ENCODE measurements around the gene C5. TPM values are rescaled to one million over a fixed set of nuclear protein-coding genes. Genes with fewer than 3 reads are reported as not detected.
"Not testable (repeated sequence)": the region's sequence is repeated elsewhere in the genome, so short reads cannot be mapped to it uniquely, and the experiment has no call there.

Gene C5
- total RNA-seq, 1 experiment from 2014 or later = 1.1 TPM

GRCh38 chr9:120982836-120983235 is 67.2 kb downstream of the C5 start:
- DNase-seq (ENCODE audit: low read depth) = no peak

- DNase-seq (ENCODE audit: low read depth) = peak; percentile 12
Measured at GRCh38 chr9:120980951-120981350, 69.1 kb downstream of the C5 start.

GRCh38 chr9:120979797-120980196 is 70.3 kb downstream of the C5 start:
- DNase-seq (ENCODE audit: low read depth) = no peak

GRCh38 chr9:120978987-120979386 is 71.1 kb downstream of the C5 start:
- no peak for DNase-seq (ENCODE audit: low read depth)

GRCh38 chr9:120977321-120977720 is 72.8 kb downstream of the C5 start:
- DNase-seq (ENCODE audit: low read depth) = no peak

GRCh38 chr9:120974921-120975320 is 75.2 kb downstream of the C5 start:
- DNase-seq (ENCODE audit: low read depth) = no peak

GRCh38 chr9:120974181-120974580 is 75.9 kb downstream of the C5 start:
- DNase-seq (ENCODE audit: low read depth) = no peak

- DNase-seq (ENCODE audit: low read depth) = no peak
Measured at GRCh38 chr9:120971938-120972337, 78.1 kb downstream of the C5 start.

- not testable (repeated sequence) for DNase-seq (ENCODE audit: low read depth)
Measured at GRCh38 chr9:120971471-120971870, 78.6 kb downstream of the C5 start.

- no peak for DNase-seq (ENCODE audit: low read depth)
Measured at GRCh38 chr9:120970244-120970643, 79.8 kb downstream of the C5 start.

GRCh38 chr9:120966013-120966369 is 84.1 kb downstream of the C5 start:
- DNase-seq (ENCODE audit: low read depth) = no peak

- DNase-seq (ENCODE audit: low read depth) = no peak
Measured at GRCh38 chr9:120965344-120966012, 84.6 kb downstream of the C5 start.

- no peak for DNase-seq (ENCODE audit: low read depth)
Measured at GRCh38 chr9:120961936-120962335, 88.1 kb downstream of the C5 start.

GRCh38 chr9:120960001-120960400 is 90.1 kb downstream of the C5 start:
- no peak for DNase-seq (ENCODE audit: low read depth)

GRCh38 chr9:120956862-120957261 is 93.2 kb downstream of the C5 start:
- no peak for DNase-seq (ENCODE audit: low read depth)

GRCh38 chr9:120951960-120952618 is 98.0 kb downstream of the C5 start:
- DNase-seq (ENCODE audit: low read depth) = no peak

GRCh38 chr9:120950421-120951388 is 99.4 kb downstream of the C5 start:
- no peak for DNase-seq (ENCODE audit: low read depth)

- DNase-seq (ENCODE audit: low read depth) = no peak
Measured at GRCh38 chr9:120949290-120949689, 100.8 kb downstream of the C5 start.

- no peak for DNase-seq (ENCODE audit: low read depth)
Measured at GRCh38 chr9:120948824-120949223, 101.3 kb downstream of the C5 start.

- no peak for DNase-seq (ENCODE audit: low read depth)
Measured at GRCh38 chr9:120947222-120947621, 102.9 kb downstream of the C5 start.

- peak; percentile 76 for DNase-seq (ENCODE audit: low read depth)
Measured at GRCh38 chr9:120946259-120946658, 103.8 kb downstream of the C5 start.

GRCh38 chr9:120944948-120945347 is 105.1 kb downstream of the C5 start:
- no peak for DNase-seq (ENCODE audit: low read depth)
